NOMO-1 (cell line): ENCODE data around the gene SMAD6.
"Not testable (repeated sequence)": the region's sequence is repeated elsewhere in the genome, so short reads cannot be mapped to it uniquely, and the experiment has no call there.

ENCODE experiments used
- DNase-seq, 2 experiments: peaks; one replicate each; lab custom pipeline; 2025; ENCODE audit not compliant: unreplicated experiment in 2 of 2; lab: John Stamatoyannopoulos, UW

SMAD6 gene

DNA sequence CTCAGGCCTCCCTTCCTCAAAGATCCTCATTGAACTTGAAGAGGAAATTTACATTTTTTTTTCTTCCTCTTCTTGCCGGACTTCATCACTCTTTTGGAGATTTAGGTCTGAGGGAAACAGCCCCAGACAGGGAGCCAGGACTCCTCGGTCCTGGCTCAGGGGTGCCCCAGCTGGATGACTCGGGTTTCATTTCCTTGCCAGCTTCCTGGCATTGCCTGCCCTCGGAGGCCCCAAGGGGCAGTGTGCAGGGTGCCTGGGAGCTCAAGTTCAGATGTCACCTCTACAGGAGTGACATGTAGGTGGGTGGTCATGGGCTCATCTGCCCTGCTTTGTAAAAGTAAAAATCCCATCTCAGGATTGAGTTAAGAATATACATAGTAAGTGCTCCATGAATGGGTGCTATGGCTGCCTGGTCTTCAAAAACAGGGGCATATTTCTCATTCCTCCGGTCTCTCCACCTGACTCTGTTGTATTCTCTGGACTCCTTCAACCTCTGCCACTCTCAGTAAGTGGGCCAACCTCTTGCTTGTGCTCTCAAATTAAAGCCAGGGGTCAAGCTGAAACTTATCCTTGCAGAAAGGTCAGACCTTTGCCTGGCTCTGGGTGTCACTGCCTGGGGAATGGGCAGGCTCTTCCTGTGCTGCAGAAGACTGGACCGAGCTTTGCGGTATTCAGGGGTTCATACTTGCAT lies 51.8 kb downstream of the SMAD6 start:
- DNase-seq, result no peak

DNA sequence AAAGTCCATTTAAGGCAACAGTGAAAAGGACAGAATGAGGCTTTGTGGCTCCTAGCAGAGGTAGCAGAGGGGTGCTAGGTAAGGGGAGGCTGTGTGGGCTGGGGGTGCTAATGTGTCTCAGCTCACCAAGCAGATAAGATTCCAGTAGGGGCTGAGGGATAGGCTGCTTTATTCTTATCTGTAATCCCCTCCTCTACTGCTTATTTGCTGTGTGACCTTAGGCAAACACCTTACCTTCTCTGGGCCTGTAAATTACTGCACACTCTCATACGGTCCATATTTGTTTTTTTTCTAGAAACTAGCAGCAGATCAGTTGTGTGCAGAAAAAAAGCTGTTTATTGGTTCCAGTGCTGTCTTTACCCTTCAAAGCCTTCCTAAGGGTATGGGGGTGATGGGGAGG lies 52.8 kb downstream of the SMAD6 start:
- DNase-seq, result no peak

DNA sequence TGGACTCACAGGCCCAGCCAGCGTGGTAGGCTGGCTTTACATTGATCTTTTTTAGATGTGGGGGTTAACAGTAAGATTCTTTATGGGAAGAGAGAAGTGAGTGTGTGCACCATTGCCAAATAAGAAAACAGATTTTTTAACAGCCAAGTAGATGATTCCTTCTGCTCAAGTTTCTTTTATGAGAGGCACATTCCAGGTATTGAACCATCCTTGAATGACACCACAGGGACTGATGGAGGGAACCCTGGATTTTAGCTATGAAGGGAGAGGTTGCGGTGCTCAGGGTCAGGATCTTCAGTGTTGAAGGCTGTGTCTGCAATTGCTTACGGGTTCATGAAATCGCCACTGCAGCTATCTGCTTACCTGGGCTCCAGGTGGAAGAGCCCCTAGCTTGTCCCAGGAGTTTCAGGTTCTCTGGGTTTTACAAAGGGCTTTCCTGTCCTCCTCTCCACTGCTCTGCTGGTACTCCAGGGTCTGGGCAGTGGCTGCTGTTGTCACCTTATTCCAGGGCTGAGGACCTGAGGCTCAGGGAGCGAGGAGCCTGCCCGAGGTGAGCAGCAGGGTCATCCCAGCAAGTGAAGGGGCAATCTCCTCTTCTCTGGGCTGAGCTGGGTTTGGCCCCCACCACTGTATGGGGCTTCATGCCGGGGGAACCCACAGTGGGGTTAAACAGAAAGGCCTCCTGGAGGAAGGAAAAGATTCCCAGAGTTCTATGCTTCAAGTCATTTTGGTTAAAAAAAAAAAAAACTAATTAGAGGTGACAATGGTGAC lies 53.4 kb downstream of the SMAD6 start:
- no peak for DNase-seq

DNA sequence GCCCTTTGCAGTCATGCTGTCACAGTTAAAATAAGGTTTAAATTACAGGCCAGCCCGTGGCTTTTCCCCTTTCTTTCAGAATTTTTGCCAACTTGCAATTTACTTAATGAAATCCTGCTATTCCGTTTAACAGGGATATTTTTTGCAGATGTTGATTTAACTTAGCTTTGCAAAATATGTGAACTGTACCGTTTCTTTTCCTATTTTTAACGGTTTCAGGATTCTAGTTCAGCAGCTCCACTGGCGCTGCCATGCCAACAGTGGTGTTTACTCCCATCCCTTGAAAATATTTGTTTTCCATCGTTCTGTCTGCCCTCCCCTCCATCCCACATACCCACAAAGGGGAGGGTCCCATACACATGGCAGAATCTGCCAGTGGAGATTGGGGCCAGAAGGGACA lies 54.3 kb downstream of the SMAD6 start:
- DNase-seq, result no peak

DNA sequence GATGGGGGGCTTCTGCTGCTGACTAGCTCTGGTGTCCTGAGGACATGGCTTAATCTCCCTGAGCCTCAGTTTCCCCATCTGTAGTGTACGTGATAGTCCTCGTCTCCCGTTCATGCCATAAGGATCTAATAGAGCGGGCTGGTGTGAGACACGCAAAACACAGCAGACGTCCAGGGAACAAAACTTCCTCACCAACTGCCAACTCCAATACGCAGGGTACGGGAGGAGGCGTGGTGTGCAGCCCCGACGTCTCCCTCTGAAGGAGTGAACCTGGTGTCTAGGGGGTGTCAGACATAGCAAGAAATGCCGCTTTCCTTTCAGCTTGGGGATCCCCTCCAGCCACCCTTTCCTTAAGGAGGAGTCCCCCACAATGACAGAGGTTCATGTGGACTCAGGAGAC lies 55.0 kb downstream of the SMAD6 start:
- DNase-seq, result no peak

DNA sequence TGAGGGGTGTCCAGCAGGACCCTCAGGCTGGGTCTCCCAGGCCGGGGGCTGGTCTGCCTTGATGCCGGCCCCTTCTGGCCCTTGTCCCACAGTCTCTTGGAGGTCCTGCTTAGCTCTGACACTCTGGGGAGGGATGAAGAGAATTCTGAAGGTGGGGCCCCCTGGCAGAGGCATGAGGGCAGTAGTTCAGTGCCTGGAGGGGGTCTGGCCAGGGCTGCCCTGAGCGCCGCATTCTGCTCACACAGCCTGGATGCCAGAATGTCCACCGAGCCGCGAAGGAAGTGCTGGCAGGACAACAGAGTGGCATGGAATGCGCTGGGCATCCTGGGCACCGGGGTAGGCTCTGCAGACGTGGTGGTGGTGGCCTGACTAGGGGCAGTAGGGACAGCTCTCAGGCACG lies 55.5 kb downstream of the SMAD6 start:
- no peak for DNase-seq

DNA sequence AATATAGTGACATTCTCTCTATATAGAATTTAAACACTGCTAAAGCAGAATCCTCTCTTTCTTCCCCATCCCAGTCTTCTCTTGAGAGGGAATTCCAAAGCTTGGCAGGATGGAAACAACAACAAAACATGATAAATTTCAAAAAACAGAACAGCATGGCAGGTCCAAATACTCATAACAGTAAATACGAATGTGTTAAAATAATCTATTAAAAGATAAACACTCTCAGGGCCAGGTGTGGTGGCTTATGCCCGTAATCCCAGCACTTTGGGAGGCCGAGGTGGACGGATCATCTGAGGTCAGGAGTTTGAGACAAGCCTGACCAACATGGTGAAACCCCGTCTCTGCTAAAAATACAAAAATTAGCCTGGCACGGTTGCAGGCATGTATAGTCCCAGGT lies 56.2 kb downstream of the SMAD6 start:
- not testable (repeated sequence) for DNase-seq

DNA sequence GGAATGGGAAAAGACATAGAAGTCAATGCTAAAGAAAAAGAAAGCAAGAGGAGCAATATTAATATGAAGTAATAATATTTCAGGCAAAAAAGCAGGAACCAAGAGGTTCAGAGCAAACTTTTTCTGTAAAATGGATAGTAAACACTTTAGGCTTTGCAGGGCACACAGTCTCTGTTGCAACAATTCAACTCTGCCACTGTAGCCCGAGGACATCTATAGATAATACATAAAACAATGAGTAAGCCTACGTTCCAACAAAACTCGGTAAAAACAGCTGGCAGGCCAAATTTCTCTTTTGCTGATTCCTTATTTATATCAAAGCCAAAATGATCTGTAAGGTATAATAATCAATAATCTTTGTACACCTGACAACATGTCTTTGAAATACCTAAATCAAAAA lies 56.8 kb downstream of the SMAD6 start:
- DNase-seq, result no peak

DNA sequence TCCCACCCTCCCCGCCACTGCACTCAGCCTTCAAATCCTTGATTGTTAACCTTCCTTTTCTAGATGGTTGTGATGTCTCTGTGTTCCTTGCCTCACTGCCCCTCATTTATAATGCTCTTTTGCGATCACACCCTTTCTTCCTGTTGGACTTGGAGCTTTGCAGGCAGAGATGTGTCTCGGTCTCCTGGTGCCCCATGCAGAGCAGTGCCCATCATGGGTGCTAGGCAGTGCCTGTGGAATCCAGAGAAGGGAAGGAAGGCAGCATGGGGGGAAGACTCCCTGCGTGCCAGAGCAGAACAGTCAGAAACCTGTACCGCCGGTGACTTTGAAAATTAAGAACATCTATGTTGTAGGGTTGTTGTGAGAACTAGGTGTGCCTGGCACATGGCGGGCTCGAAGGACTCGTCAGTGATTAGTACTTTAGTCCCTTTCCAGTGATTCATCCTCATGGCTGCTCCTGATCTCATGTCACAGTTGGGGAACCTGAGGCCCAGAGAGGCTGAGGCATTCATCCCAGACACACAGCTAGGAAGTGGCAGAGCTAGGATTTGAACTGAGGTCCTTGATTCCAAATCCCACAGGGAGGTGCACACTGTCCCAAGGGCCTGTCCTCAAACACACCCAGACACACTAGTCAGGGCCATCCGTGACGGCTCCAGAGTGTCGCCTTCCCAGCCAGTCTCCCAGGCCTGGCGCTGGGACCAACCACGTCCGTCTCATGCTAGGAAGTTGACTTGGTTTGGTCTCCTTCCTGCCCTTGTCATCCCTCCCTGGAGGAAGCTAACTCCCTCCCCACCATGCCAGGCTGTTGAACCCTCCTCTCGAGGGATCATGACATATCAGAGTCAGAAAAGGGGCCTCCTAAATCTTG lies 58.3 kb downstream of the SMAD6 start:
- DNase-seq, result no peak

DNA sequence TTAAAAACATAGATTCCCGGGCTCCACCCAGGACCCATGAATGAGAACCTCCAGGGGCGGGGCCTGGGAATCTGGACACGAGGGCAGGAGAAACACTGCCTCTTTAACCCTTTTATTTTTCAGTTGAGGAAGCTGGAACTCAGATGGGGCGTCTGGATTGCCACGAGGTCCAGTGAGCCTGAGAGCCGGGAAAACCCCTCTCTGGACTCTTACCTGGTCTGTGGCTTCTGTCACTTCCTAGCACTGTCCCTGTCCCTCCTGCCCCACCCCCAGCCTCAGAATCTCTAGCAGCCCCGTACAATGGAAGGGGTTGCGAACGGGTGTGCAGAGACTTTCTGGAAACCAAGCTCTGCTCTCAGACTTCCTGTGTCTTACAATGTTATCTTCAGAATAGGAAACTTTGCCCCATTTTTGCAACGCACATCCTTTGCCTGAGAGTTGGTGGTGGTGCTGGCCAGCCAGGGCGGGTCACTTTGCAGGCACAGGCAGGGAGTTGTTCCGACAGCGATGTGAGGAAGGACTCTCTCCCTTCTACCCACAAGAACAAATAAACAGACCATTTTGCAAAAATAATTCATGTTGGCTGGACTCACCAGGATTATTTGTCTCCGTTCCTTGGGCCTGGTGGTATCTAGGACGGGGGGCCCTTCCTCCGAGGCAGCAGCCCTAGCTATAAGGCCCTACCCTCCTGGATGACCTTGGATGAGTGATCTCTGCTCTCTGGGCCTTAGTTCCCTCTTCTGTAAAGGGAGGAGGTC lies 59.1 kb downstream of the SMAD6 start:
- no peak for DNase-seq

DNA sequence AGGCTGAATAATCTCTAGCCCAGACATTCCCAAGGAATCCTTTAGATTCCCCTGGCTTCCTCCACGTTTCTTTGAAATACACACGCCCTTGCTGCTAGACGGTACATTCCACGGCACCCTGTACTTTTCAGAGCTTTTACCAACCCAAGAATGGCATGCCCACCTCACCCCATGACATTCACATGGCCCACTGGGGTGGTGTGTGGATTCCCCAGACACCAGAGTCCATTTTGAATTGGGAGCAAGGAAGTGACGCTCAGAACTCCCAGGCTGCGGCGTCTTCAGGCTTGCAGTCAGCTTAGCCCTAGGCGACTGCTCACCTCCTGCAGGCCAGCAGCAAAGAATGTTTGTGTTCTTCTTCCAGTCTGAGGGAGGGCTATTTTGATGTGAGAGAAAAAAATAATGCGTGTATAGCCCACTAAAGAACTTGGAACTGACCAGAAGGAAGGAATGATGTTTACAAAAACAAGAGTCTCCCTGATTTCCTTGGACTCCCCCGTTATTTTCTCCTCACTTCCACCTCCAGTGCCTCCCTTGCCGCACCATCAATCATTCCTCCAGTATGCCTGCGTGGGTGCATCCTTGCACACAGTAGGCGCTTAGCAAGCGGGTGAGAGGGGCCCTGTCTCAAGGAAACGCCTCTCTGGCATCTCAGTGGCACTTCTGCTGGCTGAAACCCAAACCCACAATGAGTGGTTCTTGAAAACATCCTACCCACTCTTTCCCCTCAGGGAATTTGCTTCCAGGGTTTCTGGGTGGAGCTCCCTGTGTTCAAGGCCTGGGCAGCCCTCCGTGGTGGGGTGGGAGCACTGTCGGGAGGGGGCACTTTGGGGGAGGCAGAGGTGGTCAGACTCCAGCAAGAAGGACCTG lies 59.9 kb downstream of the SMAD6 start:
- DNase-seq, result no peak

DNA sequence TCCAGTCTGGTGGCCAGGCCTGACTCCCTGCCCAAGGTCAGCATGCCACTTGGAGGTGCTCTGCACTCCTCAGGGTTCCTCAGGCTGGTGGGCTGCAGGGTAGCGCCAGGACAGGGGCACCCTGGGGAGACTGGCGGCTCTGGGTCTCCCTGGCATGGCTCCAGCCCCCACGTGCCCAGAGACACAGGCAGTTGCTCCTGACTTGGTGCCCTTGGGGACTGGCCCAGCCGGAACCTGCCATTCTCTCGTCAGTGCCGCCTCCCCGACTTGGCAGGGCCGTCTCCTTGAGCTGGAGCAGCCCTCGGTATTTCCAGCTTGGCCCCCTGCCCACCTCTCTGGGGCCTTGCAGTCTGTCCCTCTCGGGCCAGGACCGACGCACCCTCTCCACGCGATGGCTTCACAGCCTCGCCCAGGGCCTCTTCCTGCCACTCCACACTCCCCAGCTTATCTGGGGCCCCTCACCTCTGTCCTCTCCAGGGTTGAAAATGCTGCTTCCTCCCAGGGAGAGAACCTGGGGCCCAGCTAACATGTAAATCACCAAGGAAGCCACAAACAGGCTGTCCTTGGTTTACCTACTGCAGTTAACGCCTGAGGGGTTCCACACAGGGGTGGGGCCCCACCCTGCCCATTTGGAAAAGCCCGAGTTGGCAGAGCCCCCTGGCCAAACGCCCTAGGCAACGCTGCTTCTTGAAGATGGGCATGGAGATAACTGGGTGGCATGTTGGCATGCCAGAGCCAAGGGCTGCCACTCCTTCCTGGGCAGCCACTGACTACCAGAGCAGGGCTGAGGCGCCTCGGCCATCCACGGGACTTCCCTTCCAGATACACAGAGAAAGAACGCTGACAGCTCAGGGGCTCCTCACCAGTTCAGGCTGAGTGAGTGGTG lies 61.4 kb downstream of the SMAD6 start:
- DNase-seq, result peak in 1 of 2 experiments; percentile 3

DNA sequence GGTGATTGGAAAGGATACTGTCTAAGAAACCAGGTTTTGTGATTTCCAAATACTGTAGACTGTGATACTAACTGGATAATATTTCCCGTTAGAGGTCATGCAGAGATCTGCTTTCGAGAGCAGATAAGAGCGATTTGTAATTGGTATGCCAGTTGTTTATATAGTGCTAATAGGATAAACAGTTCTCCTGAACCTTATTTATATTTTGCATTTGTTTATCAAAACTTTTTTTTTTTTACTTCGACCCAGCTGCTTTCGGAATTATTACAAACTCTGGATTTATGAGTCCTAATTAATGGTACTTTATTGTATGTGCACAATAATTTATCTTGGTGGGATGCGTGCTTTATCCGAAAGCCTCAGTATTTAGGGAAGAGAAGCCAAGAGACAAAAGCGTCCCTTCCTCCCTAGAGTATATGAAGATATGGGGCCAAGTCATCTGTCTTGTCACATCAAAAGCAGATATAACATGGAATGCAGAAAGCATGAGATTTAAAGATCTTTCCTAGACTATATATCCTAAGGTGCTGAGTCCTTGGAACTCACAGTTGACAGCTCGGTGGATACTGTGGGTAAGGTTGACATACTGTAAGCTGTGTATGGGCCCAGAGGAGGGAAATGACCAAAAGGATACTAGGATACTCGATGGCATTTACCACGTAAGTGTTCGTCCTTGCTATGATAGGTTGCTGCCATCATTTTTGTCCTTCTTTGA lies 62.2 kb downstream of the SMAD6 start:
- DNase-seq, result no peak

DNA sequence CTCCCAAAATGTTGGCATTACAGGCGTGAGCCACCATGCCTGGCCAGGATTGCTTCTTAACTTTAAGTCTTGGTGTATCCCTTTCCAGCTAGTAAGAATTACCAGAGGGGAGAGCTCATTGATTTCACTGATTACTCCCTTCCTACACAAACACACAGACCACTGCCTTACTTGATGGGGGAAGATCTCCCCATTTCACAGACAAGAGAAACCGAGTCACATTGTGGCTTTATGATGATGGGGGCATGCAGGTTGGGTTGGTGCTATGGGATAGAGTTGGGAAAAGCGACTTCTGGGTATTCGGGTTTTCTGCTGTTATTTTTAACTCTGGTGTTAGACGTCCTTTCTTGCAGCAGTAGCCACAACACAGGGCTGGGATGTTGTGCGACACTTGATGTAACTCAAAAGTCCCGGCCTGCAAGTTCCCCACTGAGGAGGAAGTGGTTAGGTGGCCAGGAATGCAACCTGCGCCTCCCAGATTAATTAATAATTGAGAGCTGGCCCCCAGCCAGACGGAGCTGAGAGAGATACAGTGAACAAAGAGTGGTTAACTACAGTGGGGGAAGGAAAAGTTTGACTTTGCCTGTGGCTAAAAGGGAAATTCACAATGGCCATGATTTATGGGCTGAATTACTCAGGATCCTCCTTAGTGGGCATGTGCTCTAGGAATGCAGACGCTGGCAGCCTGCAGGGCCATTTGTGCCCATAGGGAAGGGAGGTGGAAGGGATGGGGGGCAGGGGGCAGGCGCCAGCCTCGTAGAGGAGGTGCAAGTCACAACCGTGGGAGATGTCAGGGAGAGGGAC lies 63.6 kb downstream of the SMAD6 start:
- peak; percentile 76 to 77 for DNase-seq

DNA sequence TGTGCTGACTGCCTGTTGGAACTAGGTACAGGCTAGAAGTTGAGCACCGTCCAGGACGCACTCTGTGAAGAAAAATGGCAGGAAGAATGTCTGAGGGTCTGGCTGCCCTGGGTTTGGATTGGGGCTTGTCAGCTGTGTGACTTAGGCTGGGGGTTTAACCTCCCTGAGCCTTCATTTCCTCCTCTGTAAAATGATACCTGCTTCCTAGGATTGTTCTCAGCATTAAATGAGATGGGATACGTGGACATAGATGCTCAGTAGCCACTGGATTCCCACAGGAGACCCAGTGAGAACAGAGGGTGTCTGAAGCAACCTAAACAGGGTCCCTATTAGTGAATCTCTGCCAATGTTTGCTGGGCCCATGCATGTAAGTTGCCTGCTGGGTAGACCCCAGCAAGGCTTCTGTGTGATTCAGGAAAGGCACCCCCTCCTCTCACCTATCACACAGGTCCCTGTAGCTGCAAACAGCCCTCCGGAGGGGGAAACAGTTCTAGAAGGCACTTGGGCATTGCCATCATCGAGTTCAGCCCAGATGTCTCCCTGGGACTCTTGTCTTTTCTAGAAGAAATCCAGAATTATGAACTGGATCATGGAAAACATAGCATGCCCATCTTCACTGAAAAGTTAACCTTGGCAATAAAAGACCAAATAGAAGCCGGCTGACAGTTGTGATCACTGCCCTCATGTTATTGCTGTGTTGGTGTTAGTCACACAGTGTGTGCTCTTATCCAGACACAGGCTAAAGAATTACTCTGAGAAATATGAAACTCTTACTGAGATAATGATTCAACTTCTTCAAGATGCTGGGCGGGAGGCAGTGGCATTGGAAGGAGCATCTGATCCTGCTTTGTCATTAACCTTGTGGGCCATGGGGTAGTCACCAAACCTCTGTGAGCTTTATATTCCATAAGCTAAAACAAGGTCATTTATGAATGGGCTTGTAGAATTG lies 64.5 kb downstream of the SMAD6 start:
- DNase-seq, result no peak

DNA sequence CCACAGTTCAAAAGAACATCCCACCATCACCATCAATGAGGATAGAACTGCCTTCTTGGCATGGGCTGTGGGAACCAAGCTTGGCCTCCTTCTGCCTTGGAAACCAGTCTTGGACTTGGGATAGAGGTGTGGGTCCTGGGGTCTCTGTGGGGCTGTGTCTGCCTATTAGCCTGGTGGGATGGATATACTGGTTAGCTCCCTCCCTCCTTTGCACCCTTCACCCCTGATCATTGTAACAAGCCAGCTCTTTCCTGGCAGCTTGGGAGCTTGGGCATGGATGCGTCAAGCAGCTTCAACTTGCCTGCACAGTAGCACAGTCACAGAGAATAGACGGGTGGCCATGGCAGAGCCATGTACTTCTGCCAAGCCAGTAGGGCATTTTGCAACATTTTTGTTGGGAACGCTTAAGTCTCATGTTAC lies 65.2 kb downstream of the SMAD6 start:
- DNase-seq, result no peak
